Endothelial cell of umbilical vein (primary cell): ENCODE data around the gene GYPC. TPM values are rescaled to one million over a fixed set of nuclear protein-coding genes. Genes with fewer than 3 reads are reported as not detected.

Source experiments
- BruUV-seq: library from RNA; stranded (reverse); fragments of 400-500 nt; replicated peaks from 2 replicates; lab custom pipeline; 2021; lab: Mats Ljungman, UMichigan
- CTCF ChIA-PET: fragments of 300-600, 350-600 bp; sonication (Branson Sonifier 250); formaldehyde crosslinking; loops from one replicate; lab custom pipeline; 2021; ENCODE audit warnings: antibody characterized with exemption, inconsistent platforms; lab: Charles Lee
- POLR2A ChIA-PET: fragments of 300-600, 350-600 bp; sonication (Branson Sonifier 250); formaldehyde crosslinking; loops from one replicate; lab custom pipeline; 2021; ENCODE audit warnings: antibody characterized with exemption, inconsistent platforms; lab: Charles Lee
- DNase-seq: peaks from one replicate; pipeline ENCODE4 v3.0.0-alpha.2; 2011; ENCODE audit warnings: low read depth, low spot score
- FAIRE-seq: peaks from 2 replicates; lab custom pipeline; 2011; peaks lifted over from hg19 to GRCh38; lab: Jason Lieb, UNC
- H2AFZ ChIP-seq: 2 replicates; pipeline ENCODE4 v1.6.0; 2012; ENCODE audit warnings: low read depth, low read length, control low read depth, inconsistent platforms
- H3K27ac ChIP-seq: 2 replicates; pipeline ENCODE4 v1.5.1; 2011; ENCODE audit warnings: low read depth, mild to moderate bottlenecking, control low read depth, low read length, moderate library complexity; ENCODE audit not compliant: insufficient read depth
- H3K27me3 ChIP-seq, 2 experiments: 2 replicates each; pipeline versions ENCODE4 v1.6.0 to v1.6.1; 2011; ENCODE audit warnings: low read length in 2 of 2, mixed read lengths in 1 of 2; ENCODE audit not compliant: control insufficient read depth in 2 of 2, insufficient read depth in 2 of 2
- H3K36me3 ChIP-seq, 2 experiments: 2 replicates in 1 of 2; 3 replicates in 1 of 2; pipeline ENCODE4 v1.5.1; 2011; ENCODE audit warnings: low read length in 2 of 2, mild to moderate bottlenecking in 1 of 2, moderate library complexity in 1 of 2; ENCODE audit not compliant: control insufficient read depth in 2 of 2, insufficient read depth in 2 of 2; ENCODE audit errors: extremely low read depth in 1 of 2
- H3K4me1 ChIP-seq: 3 replicates; pipeline ENCODE4 v1.5.1; 2011; ENCODE audit warnings: mild to moderate bottlenecking, low read length; ENCODE audit not compliant: control insufficient read depth, insufficient read depth; ENCODE audit errors: extremely low read depth
- H3K4me2 ChIP-seq: 2 replicates; pipeline ENCODE4 v1.6.1; 2011; ENCODE audit warnings: low read length, control low read depth, mixed read lengths; ENCODE audit not compliant: insufficient read depth
- H3K4me3 ChIP-seq, 3 experiments: fragments of 200-600 bp in 1 of 3; sonication (generic), shearing (Covaris generic) in 1 of 3; replicated peaks in 1 of 3; 2 replicates each; pipeline ENCODE4 v1.5.1; 2011 to 2016; ENCODE audit warnings: control low read depth in 3 of 3, low read length in 3 of 3, mild to moderate bottlenecking in 2 of 3, inconsistent platforms in 1 of 3, low read depth in 1 of 3, moderate library complexity in 1 of 3; ENCODE audit not compliant: insufficient read depth in 1 of 3
- H3K79me2 ChIP-seq: 2 replicates; pipeline ENCODE4 v1.6.0; 2012; ENCODE audit warnings: low read length, inconsistent platforms; ENCODE audit not compliant: control insufficient read depth, insufficient read depth
- H3K9ac ChIP-seq: replicated peaks from 2 replicates; pipeline ENCODE3; 2011; ENCODE audit warnings: low read length, control low read depth; ENCODE audit not compliant: insufficient read depth; ENCODE audit errors: extremely low read depth
- H3K9me1 ChIP-seq: replicated peaks from 3 replicates; pipeline ENCODE4 v1.6.0; 2011; ENCODE audit warnings: mild to moderate bottlenecking, low read length; ENCODE audit not compliant: control insufficient read depth, insufficient read depth; ENCODE audit errors: extremely low read depth
- H3K9me3 ChIP-seq: replicated peaks from 2 replicates; pipeline ENCODE4 v1.5.1; 2012; ENCODE audit warnings: low read length, inconsistent platforms; ENCODE audit not compliant: control insufficient read depth, insufficient read depth
- H4K20me1 ChIP-seq: replicated peaks from 2 replicates; pipeline ENCODE3; 2011; ENCODE audit warnings: mild to moderate bottlenecking, low read length; ENCODE audit not compliant: control insufficient read depth, insufficient read depth; ENCODE audit errors: extremely low read depth
- CTCF ChIP-seq, 2 donors: IDR thresholded peaks; 1 replicate in 1 of 2; 2 replicates in 1 of 2; pipeline ENCODE4 v1.5.1; 2011; ENCODE audit warnings: low read length in 2 of 2, mild to moderate bottlenecking in 2 of 2, moderate library complexity in 2 of 2, control low read depth in 1 of 2, inconsistent platforms in 1 of 2, low read depth in 1 of 2; ENCODE audit not compliant: insufficient read depth in 1 of 2; ENCODE audit errors: extremely low read depth in 1 of 2
- EZH2 ChIP-seq: IDR thresholded peaks from 2 replicates; pipeline ENCODE4 v1.6.1; 2012; ENCODE audit warnings: borderline replicate concordance, low read depth, mild to moderate bottlenecking, moderate library complexity, low read length, inconsistent platforms; ENCODE audit not compliant: severe bottlenecking
- FOS ChIP-seq: IDR thresholded peaks from 2 replicates; pipeline ENCODE4 v1.6.1; 2011; ENCODE audit warnings: mild to moderate bottlenecking, low read length, moderate library complexity, borderline replicate concordance; ENCODE audit not compliant: insufficient read depth
- GATA2 ChIP-seq: IDR thresholded peaks from 2 replicates; pipeline ENCODE4 v1.7.0; 2011; ENCODE audit warnings: low read depth, mild to moderate bottlenecking, moderate library complexity, mixed read lengths, low read length; ENCODE audit not compliant: insufficient read length, insufficient read depth
- MAX ChIP-seq: IDR thresholded peaks from 2 replicates; pipeline ENCODE4 v1.6.1; 2011; ENCODE audit not compliant: insufficient read depth, insufficient read length
- POLR2A ChIP-seq: IDR thresholded peaks from 2 replicates; pipeline ENCODE4 v1.6.1; 2012; ENCODE audit warnings: low read depth, mild to moderate bottlenecking, control low read depth, low read length
- dilution Hi-C: fragments of 300-500 bp; cut with MboI; formaldehyde crosslinking; loops from one replicate; pipeline ENCODE4 v1.15.0; 2019; ENCODE audit warnings: low sequenced_read_pairs; ENCODE audit not compliant: extremely low pct_ligation_motif_present
- intact Hi-C: fragments of 100-400 bp; cut with micrococcal nuclease; formaldehyde crosslinking; loops from one replicate; pipeline ENCODE4 v1.10.0; 2022
- polyA plus RNA-seq, 4 experiments: library from polyadenylated mRNA; depleted of rRNA in 3 of 4; stranded (reverse) in 3 of 4; unstranded in 1 of 4; fragments of >200 nt; gene quantifications; 2 replicates each; pipeline versions ENCODE4 v1.2.1 to v1.2.3, GENCODE V29; 2011 to 2012; ENCODE audit warnings: missing spikeins in 1 of 4
- total RNA-seq: library from RNA; stranded (reverse); gene quantifications from 2 replicates; pipeline ENCODE4 v1.2.3, GENCODE V29; 2021

The GYPC gene
- total and polyA plus RNA-seq, 2 donors (not counting 3 experiments of a cell fraction or from before 2014, with no cell fraction given), result 3.5 to 13.3 TPM

- Histone ChIP-seq H4K20me1 (no peaks in the 10 kb centered on the region), H3K27ac (no peak overlapping the region), H3K4me1 (no peaks in the 10 kb centered on the region), H3K4me3 (no peak overlapping the region), H3K36me3 (no peaks in the 10 kb centered on the region), H3K27me3 (no peaks in the 10 kb centered on the region), H2AFZ (no peak overlapping the region), H3K9me3 (no peaks in the 10 kb centered on the region), H3K9ac (no peak overlapping the region), H3K79me2 (no peaks in the 10 kb centered on the region), H3K4me2 (no peak overlapping the region), H3K9me1 (no peaks in the 10 kb centered on the region)
- dilution Hi-C loops, result no loop called here
- CTCF ChIA-PET, result no interaction called here
- no peak for DNase-seq
- POLR2A ChIA-PET, result no interaction called here
- TF ChIP-seq MAX, result no peak
- TF ChIP-seq POLR2A, result no peak
- TF ChIP-seq CTCF (IDR thresholded peaks at IDR 0.05; ENCODE audit: extremely low read depth in 1 of 2, insufficient read depth in 1 of 2, low read depth in 1 of 2, low read length in 2 of 2), result no peak
- intact Hi-C loops, result no loop called here
- FAIRE-seq, result no peak
- no TSS peak for BruUV-seq
Observed at GRCh38 chr2:126671488-126671887, 15.5 kb downstream of the GYPC start.

- BruUV-seq, result no TSS peak
- Histone ChIP-seq H3K9me3 (no peaks in the 10 kb centered on the region), H4K20me1 (no peaks in the 10 kb centered on the region), H3K9me1 (no peaks in the 10 kb centered on the region), H3K27me3 (no peaks in the 10 kb centered on the region), H3K9ac (no peak overlapping the region), H3K27ac (no peak overlapping the region), H3K79me2 (no peaks in the 10 kb centered on the region), H2AFZ (no peak overlapping the region), H3K4me3 (no peak overlapping the region), H3K4me1 (no peaks in the 10 kb centered on the region), H3K36me3 (no peaks in the 10 kb centered on the region), H3K4me2 (no peak overlapping the region)
- CTCF ChIA-PET, result no interaction called here
- no peak for DNase-seq
- dilution Hi-C loops (no loop called here), intact Hi-C loops (no loop called here)
- TF ChIP-seq EZH2 (no peak), GATA2 (no peak), FOS (no peak), MAX (no peak)
- no peak for FAIRE-seq
- POLR2A ChIA-PET, result no interaction called here
Observed at GRCh38 chr2:126672980-126673605, 17.1 kb downstream of the GYPC start.
